Measurements from ENCODE around the gene NIPA2. TPM values are rescaled to one million over a fixed set of nuclear protein-coding genes. Genes with fewer than 3 reads are reported as not detected.

NIPA2 gene
- total RNA-seq, 2 donors from 2014 or later: 28.1 to 34.3 TPM

GRCh38 chr15:22895465-22896190 lies 57.2 kb downstream of the NIPA2 start:
- TF ChIP-seq, protein P1, sequence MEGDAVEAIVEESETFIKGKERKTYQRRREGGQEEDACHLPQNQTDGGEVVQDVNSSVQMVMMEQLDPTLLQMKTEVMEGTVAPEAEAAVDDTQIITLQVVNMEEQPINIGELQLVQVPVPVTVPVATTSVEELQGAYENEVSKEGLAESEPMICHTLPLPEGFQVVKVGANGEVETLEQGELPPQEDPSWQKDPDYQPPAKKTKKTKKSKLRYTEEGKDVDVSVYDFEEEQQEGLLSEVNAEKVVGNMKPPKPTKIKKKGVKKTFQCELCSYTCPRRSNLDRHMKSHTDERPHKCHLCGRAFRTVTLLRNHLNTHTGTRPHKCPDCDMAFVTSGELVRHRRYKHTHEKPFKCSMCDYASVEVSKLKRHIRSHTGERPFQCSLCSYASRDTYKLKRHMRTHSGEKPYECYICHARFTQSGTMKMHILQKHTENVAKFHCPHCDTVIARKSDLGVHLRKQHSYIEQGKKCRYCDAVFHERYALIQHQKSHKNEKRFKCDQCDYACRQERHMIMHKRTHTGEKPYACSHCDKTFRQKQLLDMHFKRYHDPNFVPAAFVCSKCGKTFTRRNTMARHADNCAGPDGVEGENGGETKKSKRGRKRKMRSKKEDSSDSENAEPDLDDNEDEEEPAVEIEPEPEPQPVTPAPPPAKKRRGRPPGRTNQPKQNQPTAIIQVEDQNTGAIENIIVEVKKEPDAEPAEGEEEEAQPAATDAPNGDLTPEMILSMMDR (IDR thresholded peaks at IDR 0.05): no peak
- H3K9me3 ChIP-seq: no peaks in the 10 kb centered on the region
- H3K4me1 ChIP-seq: no peaks in the 10 kb centered on the region
- H3K4me3 ChIP-seq: no peak overlapping the region
- H3K27ac ChIP-seq: no peak overlapping the region
- H3K36me3 ChIP-seq: peaks cover 36% of the 10 kb centered on the region
- no peak for DNase-seq (ENCODE audit: low spot score)
- H3K27me3 ChIP-seq: no peaks in the 10 kb centered on the region

- Histone ChIP-seq H3K9me3 (no peaks in the 10 kb centered on the region), H3K27ac (no peak overlapping the region), H3K4me1 (no peaks in the 10 kb centered on the region), H3K4me3 (no peak overlapping the region), H3K27me3 (no peaks in the 10 kb centered on the region), H3K36me3 (peaks cover 60% of the 10 kb centered on the region)
- DNase-seq (ENCODE audit: low spot score): no peak
- TF ChIP-seq, protein P1 (IDR thresholded peaks at IDR 0.05): no peak
Observed at GRCh38 chr15:22902046-22902445, 63.6 kb downstream of the NIPA2 start.

DNA sequence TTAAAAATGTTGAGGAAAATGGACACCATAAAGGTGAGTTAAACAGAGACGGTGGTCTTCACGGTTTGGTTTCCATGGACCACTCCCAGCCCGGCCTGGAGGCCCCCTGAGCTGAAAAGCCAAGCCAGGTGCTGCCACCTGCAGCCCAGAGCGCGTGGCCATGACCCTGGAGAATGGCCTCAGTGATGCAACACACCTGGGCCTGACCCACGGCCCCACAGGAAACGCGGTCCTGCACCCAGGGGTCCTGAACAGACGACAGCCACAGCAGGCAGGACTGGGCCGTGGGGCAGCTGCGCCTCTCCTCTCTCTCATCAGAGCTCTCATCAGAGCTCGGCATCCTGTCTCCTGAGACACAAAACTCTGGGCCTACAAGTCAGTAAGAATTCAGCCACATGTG lies 64.1 kb downstream of the NIPA2 start:
- Histone ChIP-seq H3K4me3 (no peak overlapping the region), H3K27ac (no peak overlapping the region), H3K36me3 (peaks cover 60% of the 10 kb centered on the region), H3K9me3 (no peaks in the 10 kb centered on the region), H3K27me3 (no peaks in the 10 kb centered on the region), H3K4me1 (no peaks in the 10 kb centered on the region)
- DNase-seq (ENCODE audit: low spot score): no peak
- TF ChIP-seq, protein P1 (IDR thresholded peaks at IDR 0.05): no peak

DNA sequence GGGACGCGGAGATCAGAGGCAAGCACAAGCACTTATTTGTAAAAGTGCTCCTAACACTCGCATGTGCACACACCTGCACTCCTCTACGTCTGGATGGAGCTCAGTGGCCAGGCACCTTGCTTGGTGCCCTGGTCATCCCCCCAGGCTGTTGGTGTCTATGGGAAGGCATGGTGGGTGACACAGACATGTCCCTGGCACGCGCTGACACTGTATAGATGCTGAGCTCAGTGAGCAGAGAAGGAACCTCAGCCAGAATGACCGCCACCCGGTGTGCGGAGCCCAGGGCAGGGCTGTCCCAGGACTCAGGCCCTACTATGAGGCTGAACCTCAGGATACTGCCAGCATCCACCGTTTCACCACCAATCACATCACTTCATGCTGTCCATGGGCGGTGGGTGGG lies 64.5 kb downstream of the NIPA2 start:
- Histone ChIP-seq H3K36me3 (peaks cover 60% of the 10 kb centered on the region), H3K9me3 (no peaks in the 10 kb centered on the region), H3K27ac (no peak overlapping the region), H3K4me3 (no peak overlapping the region), H3K4me1 (no peaks in the 10 kb centered on the region), H3K27me3 (no peaks in the 10 kb centered on the region)
- TF ChIP-seq, protein P1 (IDR thresholded peaks at IDR 0.05): no peak
- DNase-seq (ENCODE audit: low spot score): no peak

GRCh38 chr15:22903427-22903826 lies 65.0 kb downstream of the NIPA2 start:
- Histone ChIP-seq H3K27me3 (no peaks in the 10 kb centered on the region), H3K4me1 (no peaks in the 10 kb centered on the region), H3K9me3 (no peaks in the 10 kb centered on the region), H3K36me3 (peaks cover 62% of the 10 kb centered on the region), H3K27ac (no peak overlapping the region), H3K4me3 (no peak overlapping the region)
- no peak for DNase-seq (ENCODE audit: low spot score)
- TF ChIP-seq, protein P1 (IDR thresholded peaks at IDR 0.05): no peak
